ENCODE results near the gene CX3CL1. TPM values are rescaled to one million over a fixed set of nuclear protein-coding genes. Genes with fewer than 3 reads are reported as not detected.
A peak's percentile ranks its signal among the peaks of the same experiment; 100 is the strongest.

Gene CX3CL1
- total RNA-seq, 1 donor, result not detected

GRCh38 chr16:57413301-57413730, 41.0 kb downstream of the CX3CL1 start:
- DNase-seq (ENCODE audit: low read depth), result no peak
- no peak overlapping the region for H3K4me3 ChIP-seq (ENCODE audit: low read depth, low read length)
- TF ChIP-seq CTCF (IDR thresholded peaks at IDR 0.05; ENCODE audit: insufficient read depth, low read depth, low read length), result no peak

- no peak for TF ChIP-seq CTCF (IDR thresholded peaks at IDR 0.05; ENCODE audit: insufficient read depth, low read depth, low read length)
- DNase-seq (ENCODE audit: low read depth), result no peak
- H3K4me3 ChIP-seq (ENCODE audit: low read depth, low read length), result no peak overlapping the region
Measured at GRCh38 chr16:57413733-57414132, 41.4 kb downstream of the CX3CL1 start.

- no peak overlapping the region for H3K4me3 ChIP-seq (ENCODE audit: low read depth, low read length)
- no peak for DNase-seq (ENCODE audit: low read depth)
- no peak for TF ChIP-seq CTCF (IDR thresholded peaks at IDR 0.05; ENCODE audit: insufficient read depth, low read depth, low read length)
Measured at GRCh38 chr16:57416084-57416483, 43.8 kb downstream of the CX3CL1 start.

- no peak for TF ChIP-seq CTCF (IDR thresholded peaks at IDR 0.05; ENCODE audit: insufficient read depth, low read depth, low read length)
- no peak overlapping the region for H3K4me3 ChIP-seq (ENCODE audit: low read depth, low read length)
- DNase-seq (ENCODE audit: low read depth), result no peak
Measured at GRCh38 chr16:57419506-57419905, 47.2 kb downstream of the CX3CL1 start.

- H3K4me3 ChIP-seq (ENCODE audit: low read depth, low read length), result no peak overlapping the region
- TF ChIP-seq CTCF (IDR thresholded peaks at IDR 0.05; ENCODE audit: insufficient read depth, low read depth, low read length), result peak; percentile 87
- peak; percentile 75 for DNase-seq (ENCODE audit: low read depth)
Measured at GRCh38 chr16:57422026-57422944, 50.0 kb downstream of the CX3CL1 start.

GRCh38 chr16:57423152-57423551, 50.9 kb downstream of the CX3CL1 start:
- TF ChIP-seq CTCF (IDR thresholded peaks at IDR 0.05; ENCODE audit: insufficient read depth, low read depth, low read length), result no peak
- DNase-seq (ENCODE audit: low read depth), result no peak
- H3K4me3 ChIP-seq (ENCODE audit: low read depth, low read length), result no peak overlapping the region

Measured in fibroblast of villous mesenchyme (primary cell).